NCI-H1436 treated with DMSO at 0.1 percent for 48 hours (cell line): ENCODE data around the gene MKRN3.
"Not testable (repeated sequence)": the region's sequence is repeated elsewhere in the genome, so short reads cannot be mapped to it uniquely, and the experiment has no call there.

Source experiments
- DNase-seq: peaks from one replicate; lab custom pipeline; 2025; lab: John Stamatoyannopoulos, UW

The MKRN3 gene

DNA sequence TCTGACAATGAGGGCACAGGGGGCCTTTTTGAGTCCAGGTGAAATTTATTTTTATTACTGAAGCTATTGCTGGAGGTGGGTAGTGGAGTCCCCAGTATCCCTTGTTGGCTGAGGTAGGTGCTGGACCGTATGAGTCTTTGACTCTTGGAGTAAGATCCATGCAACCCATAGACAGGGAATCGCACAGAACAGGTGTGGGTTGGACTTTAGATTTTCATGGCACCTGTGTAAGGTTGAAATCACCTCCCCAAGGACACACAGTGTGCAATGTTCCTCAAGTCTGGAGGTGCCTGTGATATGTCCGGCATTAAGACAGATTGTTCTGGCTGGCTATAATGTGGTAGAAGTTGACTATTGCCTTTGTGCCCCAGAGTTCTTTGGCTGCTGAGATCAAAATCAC is 23.5 kb downstream of the MKRN3 start:
- no peak for DNase-seq

- DNase-seq: no peak
Observed at GRCh38 chr15:23594252-23594770, 28.8 kb downstream of the MKRN3 start.

GRCh38 chr15:23595368-23595767 is 29.9 kb downstream of the MKRN3 start:
- DNase-seq: no peak

GRCh38 chr15:23596736-23597135 is 31.3 kb downstream of the MKRN3 start:
- DNase-seq: no peak

GRCh38 chr15:23597278-23597677 is 31.8 kb downstream of the MKRN3 start:
- not testable (repeated sequence) for DNase-seq

GRCh38 chr15:23599053-23599452 is 33.6 kb downstream of the MKRN3 start:
- no peak for DNase-seq

GRCh38 chr15:23602124-23602523 is 36.6 kb downstream of the MKRN3 start:
- DNase-seq: no peak

DNA sequence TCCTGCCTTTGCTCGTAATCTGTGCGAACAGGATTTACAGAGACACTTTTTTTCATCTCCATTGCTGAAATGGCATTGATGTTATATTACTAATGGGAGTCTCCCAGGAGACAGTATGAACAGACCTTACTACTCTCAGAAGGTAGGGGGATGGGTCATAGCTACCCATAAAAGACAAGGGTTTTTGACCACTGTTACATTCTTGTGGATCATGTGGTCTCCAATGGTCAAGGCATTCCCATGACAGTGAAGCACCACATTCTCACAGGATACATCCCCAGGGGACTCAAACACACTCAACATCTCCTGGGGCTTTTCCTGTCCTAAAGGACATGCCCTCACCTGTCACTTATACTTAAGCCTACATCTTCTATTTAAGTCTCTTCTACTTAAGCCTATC is 40.8 kb downstream of the MKRN3 start:
- no peak for DNase-seq

DNA sequence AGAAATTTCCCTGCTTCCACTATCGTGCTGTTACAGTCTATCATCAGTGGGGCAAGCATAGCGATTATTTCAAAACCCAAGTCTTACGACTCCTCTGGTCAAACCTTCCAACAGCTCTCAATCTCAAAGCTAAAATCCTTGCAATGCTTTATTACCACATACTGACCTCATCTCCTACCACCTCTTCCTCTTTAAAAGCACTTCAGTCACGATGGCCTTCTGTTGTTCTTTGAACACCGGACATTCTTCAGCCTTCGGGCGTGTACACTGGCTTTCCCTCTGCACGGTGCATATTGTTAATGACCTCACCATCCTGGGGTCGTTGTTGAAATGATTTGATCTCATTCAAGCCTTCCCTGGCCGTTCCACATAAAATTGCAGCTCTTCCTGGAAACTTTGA is 51.1 kb downstream of the MKRN3 start:
- no peak for DNase-seq
